GM19324 (cell line): Measurements from ENCODE around the gene MTR.

Experiments
- ATAC-seq: cut with Tn5 transposase; IDR thresholded peaks from one replicate; pipeline ENCODE4 v1.9.1; 2021; ENCODE audit warnings: mild to moderate bottlenecking, moderate library complexity; ENCODE audit not compliant: unreplicated experiment, low FRiP score

The MTR gene

DNA sequence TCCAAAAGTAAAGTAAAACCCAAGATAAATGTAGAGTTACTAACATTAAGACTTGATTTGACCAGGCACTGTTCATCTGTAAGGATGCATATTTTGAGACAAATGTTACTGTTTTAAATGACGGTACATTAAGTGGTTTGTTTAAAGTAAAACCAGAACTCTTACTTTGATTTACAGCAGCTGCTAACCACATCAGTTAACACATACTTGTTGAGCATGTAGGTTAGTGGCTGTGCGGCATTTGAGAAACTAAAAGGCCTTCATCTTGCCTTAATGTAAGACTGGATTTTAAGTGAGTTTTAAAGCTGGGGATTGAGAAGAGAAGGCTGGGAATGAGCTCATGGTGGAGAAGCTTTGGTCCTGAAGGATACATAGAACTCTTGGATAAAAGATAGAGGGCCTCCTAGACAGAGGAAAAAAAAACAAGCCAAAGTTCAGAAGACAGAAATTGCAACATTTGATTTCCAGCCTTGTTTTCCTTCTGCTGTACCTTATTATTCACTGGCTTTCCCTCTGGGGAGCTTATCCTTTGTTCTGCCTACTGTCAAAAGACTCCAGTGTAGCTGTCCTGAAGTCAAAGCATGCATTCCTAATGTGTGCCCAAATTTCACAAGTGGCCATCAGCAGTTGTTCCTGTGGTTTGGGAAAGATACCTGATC, 66.6 kb downstream of the MTR start:
- ATAC-seq = no peak

DNA sequence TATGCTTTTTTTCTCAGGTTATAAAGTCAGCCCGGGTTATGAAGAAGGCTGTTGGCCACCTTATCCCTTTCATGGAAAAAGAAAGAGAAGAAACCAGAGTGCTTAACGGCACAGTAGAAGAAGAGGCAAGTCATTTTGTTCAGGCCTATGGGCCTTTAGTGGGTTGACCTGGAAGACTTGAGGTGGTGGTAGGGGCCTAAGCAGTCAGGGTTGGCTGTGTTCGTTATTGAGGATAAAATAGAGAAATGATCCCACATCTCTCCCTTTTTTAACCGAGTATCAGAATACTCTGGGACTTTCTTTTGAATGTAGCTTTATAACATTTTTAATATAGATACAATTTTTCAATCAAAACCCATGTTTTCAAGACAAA, 67.1 kb downstream of the MTR start:
- no peak for ATAC-seq

DNA sequence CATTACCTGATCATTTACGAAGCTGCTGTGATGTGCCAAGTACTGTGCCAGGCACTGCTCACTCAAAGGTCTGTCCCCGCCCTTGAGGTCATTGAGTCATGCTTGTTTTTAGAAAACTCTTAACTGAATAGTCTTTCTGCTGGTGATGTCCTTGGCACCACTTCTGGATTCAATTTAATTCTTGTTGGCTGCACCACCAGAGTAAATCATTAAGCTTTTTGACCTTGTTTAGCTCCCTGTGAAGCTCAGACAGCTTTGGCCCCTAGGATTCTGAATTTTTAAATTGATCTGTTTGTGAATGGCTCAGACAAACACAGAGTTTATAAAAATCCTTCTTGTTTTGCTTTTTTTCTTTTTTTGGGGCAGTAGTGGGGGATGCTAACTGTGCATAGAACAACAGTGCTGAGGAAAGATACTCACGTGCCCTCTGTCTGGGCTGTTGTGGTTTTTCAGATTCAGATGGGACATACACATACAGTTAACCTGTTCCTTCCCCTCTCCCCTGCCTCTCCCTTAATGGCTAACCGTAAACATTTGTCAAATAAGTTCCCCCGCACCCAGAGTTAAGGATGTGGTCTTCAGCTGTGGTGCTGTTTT, 67.6 kb downstream of the MTR start:
- ATAC-seq = no peak

DNA sequence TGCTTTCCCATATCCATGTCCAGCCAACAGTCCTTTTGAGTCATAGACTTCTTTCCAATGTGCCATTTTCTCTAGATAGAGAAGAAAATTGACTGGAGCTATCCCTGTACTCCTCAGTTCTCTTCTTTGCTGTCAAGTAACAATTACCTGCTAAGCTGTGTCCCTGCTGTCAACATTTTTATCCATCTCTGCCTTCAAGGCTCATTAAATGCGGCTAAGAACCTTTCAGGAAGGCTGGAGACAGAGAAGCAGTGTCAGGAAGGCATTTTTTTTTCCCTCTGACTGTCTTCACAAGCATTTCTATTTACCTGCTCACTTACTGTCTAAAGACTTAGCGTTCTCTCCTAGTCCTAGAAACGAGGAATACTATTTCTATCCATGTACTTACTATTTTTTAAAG, 69.1 kb downstream of the MTR start:
- no peak for ATAC-seq

DNA sequence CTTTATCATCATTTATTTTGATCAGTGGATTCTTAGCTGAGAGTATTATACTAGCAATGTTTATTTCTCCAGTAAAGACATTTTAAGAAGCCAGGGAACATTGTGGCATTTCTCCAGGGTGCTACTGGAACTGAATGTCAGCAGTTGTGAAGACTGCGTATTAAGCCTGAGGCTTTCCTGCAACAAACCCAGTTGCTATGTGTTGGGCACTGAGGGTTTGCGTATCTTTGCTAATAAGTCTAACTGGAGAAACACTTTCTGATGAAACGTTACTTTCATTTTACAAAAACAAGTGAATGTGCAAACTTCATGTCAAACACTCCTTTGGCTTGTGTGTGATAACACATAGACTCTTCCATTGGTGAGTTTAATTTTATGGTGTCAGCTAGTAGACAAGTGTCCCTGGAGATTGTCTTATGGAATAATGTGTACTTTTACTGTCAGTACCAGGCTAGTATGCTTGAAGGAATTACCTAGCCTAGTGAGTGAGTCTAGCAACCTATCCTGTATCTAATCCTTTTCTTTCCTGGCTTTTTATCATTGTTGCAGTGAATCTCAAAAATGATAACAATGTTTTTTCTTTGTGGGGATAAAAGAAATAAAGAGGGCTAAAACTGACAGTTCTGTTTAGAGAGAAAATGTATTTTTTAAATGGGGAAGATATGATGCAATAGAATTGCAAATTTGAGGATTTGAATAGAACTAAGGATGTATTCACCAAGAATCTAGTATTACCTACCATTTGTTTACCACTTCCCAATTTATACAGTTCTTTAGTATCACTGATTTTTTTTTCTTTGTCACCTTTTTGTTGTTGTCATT, 70.1 kb downstream of the MTR start:
- no peak for ATAC-seq

DNA sequence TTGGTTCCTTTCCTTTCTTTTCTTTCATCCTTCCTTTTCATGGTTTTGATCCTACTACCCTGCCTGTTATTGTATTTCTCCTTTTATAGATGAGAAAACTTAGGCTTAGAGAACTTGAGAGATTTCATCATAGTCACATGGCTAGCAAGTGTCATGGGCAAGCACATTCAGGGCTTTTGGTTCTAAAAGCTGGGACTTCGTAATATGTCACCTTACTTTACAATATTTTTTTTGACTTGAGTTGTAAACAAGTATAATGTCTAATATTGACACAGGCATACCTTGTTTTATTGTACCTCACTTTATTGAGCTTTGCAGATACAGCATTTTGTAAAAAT, 70.7 kb downstream of the MTR start:
- no peak for ATAC-seq

DNA sequence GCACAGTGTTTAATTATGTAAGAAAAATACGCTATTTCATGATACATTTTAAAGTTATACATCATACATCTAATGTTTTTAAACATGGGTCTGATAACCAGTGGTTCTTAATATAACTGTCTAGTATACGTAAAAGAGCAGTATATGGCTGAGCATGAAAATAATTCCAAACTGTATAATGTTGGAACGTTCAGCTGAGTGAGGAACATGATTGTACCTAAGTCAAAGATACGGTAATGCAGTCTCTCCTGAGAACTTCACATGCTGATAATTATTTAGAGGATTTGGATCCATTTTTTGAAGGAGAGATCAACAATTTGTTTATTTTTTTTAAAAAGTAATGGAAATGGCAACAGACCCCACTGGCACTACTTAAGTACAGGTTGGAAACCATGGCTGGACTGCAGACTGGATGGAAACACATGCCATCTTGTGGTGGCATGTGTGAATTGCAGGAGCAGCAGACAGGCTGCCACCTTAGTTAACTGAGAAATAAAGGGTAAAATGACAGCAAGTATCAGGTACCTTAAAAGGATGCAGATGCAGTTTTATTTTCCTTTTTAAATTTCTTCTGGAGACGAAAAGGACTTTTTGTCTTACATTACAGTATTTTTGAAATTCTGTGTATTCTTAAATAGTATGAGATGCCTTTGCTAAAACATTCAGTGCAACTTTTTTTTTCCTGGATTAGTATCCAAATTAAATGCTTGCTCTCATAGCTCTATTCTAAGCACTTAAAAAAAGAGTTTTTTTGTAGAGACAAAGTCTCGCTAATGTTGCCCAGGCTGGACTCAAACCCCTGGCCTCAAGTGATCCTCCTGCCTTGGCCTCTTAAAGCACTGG, 73.8 kb downstream of the MTR start:
- ATAC-seq = no peak

DNA sequence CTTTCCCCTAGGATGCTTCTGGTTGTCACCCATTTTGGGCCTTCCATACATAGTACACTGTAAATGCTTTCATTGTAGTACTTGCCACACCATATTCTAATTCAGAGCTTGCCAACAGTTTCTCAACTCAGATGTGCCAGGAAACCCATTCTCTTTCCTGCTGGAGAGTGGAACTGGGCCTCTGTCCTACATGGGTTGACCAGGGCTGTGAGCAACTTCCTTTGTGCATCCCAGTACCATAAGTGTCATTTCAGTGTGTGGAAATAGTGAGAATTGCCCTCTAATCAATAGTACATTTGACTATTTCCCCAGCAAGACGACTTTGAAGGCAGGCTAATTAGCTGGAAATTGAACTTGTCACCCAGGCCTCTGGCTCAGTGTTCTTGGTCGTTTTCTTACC, 74.8 kb downstream of the MTR start:
- no peak for ATAC-seq

DNA sequence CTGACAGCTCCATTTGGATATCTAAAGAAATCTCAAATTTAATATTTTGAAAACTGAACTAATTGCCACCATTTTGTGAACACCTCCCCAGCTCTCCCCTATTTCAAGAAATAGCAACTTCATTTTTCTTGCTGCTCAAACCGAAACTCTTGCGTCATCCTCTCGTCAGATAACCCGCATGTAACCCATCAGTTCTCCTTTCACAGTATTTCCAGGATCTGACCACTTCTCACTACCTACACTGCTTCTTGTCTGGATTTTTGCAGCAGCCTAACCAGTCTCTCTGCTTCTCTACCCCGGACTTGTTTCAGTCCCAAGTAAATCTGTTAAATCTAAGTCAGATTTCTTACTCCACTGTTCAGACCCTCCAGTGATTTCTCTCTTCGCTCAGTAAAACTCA, 75.6 kb downstream of the MTR start:
- ATAC-seq = no peak

DNA sequence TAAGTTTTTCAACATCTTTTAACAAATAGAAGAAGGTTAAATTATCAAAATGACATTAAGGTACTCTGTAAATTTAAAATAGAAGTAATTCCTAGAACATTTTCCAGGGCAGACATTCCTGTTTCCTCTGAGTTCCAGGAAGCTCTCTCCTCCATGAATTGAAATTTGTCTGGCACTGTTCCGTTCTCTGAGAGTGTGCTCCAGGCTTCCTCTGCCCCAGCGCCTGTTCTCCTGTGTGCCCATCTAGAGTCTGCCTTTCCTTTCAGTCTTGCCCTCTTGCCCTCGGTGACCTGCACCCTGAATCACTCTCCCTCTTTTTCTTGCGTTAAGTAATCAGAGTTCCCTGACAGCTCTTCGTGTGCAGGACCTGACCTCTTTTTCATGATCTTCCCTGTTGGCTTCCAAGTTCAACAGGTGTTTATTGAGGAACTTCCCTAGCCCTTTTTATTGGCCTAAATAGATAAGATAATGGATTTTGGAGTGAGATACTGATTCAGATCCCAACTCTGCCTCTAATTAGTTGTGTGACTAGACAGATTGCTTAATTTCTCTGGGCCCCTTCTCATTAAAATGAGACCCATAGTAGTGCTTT, 77.1 kb downstream of the MTR start:
- no peak for ATAC-seq

DNA sequence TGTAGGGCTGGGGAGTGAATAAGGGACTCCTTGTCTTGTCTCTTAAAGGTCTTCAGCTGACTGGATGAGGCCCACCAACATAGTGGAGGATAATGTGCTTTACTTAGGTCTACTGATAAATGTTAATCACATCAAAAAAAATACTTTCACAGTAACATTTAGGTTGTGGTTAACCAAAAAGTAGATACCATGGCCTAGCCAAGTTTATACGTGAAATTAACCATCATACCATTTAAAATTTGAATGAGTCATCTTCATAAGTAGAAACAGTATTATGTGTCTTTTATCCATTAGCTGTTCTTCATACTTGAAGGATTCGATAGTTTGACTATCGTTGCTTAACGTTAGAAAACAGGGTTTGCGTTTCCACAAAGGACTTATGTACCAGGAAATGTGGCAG, 80.9 kb downstream of the MTR start:
- ATAC-seq = no peak

DNA sequence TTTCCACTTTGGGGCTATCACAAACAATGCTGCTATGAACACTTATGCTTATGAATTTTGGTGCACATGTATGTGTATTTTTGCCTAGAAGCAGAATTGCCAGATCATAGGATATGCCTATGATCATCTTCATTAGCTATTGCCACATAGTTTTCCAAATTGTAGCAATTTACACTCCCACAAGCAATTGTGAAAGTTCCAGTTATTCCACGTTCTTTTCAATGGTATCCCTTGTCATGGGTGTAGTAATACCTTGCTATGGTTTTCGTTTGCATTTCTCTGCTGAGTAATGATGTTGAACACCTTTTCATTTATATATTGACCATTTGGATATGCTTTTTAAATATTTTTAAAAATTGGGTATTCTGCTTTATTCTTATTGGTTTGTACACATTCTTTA, 82.6 kb downstream of the MTR start:
- ATAC-seq = no peak

DNA sequence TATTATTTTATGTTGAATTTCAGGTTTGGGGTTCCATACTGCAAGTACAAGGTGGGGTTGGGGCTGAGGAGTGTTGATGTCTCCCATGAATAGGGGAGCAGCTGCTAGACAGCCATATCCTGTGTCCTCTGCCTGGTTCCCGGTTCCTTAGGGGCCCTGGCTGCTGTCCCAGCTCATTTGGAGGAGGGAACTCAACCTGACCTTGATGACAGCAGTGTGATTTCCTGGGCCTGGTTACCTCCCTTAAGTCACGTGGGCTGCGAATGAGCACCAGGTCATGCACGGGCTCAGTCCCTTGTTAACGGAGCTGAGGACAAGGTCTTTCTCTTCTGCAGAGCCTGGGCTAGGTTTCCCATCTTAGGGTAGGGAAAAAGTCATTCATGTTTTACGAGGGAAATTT, 85.1 kb downstream of the MTR start:
- ATAC-seq = no peak

DNA sequence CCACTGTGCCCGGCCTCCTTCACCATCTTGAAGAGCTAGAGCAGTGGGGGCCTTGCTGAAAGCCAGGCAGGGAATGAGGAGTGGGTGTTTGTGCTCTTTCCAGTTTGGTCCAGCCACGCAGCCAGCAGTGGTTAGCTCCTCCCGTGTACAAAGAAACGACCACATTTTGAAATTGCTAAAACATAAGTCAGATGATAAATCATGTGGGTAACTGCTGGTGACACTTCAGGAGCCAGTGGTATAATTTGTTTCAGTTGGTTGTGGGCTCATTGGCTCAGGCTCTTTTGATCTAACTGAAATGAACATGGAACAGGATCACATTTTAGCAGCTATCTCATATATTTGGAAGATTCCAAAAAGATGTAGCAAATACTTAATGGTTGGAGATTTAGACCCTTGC, 87.6 kb downstream of the MTR start:
- ATAC-seq = no peak

DNA sequence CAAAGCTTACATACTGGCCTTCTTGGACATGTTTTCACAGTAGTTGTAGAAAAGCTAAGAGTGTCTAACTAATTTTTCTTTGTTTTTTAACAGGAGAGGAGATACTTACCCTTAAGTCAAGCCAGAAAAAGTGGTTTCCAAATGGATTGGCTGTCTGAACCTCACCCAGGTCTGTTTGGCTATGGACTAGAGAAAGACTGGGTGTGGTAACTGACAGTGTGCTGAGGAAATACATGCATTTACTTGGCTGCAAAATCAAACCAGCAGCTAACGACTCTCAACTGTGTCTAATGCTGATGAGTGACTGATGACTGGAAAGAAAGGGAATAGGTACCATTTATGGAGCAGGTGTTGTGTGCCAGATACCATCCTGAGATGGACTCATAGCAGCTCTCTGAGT, 91.1 kb downstream of the MTR start:
- no peak for ATAC-seq

DNA sequence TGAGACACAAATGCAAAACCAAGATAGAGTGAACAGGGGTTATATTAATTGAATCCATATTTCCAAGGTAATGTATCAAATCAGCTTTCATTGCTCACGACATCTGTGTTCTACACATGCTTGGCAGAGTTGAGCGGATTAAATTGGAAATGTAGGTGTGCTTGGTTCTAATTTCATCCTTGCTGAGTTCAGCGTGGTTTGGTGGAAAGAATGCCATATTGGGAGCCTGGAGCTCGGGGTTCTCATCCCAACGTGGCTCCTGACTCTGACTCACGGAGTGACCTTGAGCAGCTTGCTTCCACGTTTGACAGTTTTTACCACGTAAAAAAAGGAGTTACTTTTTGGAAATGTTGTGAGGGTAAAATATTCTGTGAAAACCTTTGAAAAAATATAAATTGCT, 92.0 kb downstream of the MTR start:
- no peak for ATAC-seq

DNA sequence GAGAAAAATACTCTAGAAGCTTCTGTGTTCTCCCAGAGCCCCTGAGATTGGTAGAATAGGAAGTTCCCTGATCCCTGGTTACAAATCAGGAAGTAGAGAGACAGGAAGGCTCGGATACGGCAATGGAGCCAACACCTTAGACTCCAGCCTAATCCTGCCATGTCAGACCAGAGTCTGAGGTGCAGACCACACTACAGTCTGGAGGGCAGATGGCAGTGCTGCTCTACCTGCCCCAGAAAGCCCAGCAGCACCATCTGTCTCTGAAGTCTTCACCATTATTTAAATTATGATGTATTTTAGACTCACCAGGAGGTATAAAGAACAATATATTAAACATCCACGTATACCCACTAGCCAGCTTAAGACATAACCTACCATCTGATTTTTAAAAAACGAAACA, 93.0 kb downstream of the MTR start:
- no peak for ATAC-seq

DNA sequence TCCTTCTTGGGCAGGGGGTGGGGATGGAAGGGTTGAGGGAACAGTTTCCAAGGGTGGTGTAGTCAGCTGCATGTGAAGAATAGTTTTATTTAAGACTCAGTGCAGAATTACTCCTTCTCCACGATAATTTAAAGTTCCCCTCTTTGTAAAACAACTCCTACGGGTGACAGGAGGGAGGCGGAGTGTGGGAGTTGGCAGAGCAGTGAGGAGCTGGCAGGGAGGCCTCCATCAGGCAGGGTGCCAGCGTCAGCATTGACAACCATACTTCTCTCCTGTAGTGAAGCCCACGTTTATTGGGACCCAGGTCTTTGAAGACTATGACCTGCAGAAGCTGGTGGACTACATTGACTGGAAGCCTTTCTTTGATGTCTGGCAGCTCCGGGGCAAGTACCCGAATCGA, 93.8 kb downstream of the MTR start:
- ATAC-seq = no peak

DNA sequence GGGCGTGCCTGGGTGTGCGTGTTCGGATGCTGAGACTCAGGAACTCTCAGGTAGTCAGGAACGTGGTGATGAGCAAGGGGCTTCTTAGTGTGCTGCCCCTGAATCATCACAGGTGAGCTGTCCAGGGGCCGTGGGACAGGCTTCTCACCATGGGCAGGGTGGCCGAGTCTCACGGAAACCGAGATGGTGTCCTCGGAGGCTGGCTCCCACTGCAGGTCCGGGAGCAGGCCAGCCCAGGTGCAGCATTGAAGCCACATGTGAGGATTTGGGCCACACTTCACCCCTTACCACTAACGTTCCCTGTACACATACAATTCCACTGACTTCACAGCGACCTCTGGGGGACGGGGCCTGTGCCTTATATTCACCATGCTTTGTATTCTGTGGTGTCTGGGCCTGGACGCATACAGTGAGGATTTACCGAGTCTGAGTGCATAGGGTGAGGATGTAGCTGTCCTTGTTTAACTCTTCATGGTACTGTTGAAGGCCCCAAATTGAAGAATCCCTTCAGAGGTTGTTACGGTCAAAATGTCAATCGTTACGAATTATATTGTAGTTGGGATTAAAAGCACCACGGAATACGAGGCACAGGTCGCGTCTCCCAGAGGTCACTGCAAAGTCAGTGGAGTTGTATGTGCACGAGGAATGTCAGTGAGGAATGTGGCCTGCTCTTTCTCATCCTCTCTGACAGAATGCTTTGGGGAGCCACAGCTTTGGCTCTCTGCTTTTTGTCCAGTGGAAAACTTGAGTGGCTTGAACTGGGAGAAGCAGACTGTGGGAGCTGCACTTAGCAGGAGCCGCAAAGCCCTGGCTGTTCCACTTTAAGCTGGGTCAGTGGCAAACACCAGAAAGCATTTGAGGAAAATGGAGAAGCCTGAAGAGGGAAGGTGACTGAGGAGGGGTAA, 95.3 kb downstream of the MTR start:
- no peak for ATAC-seq
